Stomach (tissue), 4 donors: Measurements from ENCODE around the gene NOC2L.

Source experiments
- CTCF ChIP-seq, 7 experiments: fragments of 450-650 bp in 4 of 7; fragments of 200-600 bp in 3 of 7; sonication (generic) in 3 of 7; IDR thresholded peaks; one replicate each; pipeline ENCODE4 v1.5.1; 2016 to 2019; ENCODE audit warnings: antibody characterized with exemption in 7 of 7, control low read depth in 2 of 7, mild to moderate bottlenecking in 1 of 7
- EP300 ChIP-seq: sonication (generic); formaldehyde crosslinking; IDR thresholded peaks from one replicate; pipeline ENCODE4 v1.6.1; 2017; ENCODE audit warnings: antibody characterized with exemption
- POLR2A ChIP-seq, 4 donors: fragments of 450-650 bp; IDR thresholded peaks; one replicate each; pipeline ENCODE4 v1.6.1; 2016; ENCODE audit warnings: antibody characterized with exemption in 4 of 4, control low read depth in 2 of 4, mild to moderate bottlenecking in 1 of 4, moderate library complexity in 1 of 4
- POLR2AphosphoS5 ChIP-seq, 3 donors: sonication (generic); formaldehyde crosslinking; IDR thresholded peaks; one replicate each; pipeline ENCODE4 v1.6.1; 2016; ENCODE audit warnings: antibody characterized with exemption in 3 of 3

- no peak for TF ChIP-seq CTCF (IDR thresholded peaks at IDR 0.05)
- TF ChIP-seq POLR2A (IDR thresholded peaks at IDR 0.05) = no peak
- no peak for TF ChIP-seq POLR2AphosphoS5 (IDR thresholded peaks at IDR 0.05)
- no peak for TF ChIP-seq EP300
These were observed 19.2 kb upstream of the NOC2L start for GRCh38 chr1:978069-978834.
